Transverse colon (tissue), 4 donors: ENCODE data around the gene CEACAM19. TPM values are rescaled to one million over a fixed set of nuclear protein-coding genes. Genes with fewer than 3 reads are reported as not detected.
"Not testable (repeated sequence)": the region's sequence is repeated elsewhere in the genome, so short reads cannot be mapped to it uniquely, and the experiment has no call there.

ENCODE experiments used
- DNase-seq: peaks from one replicate; pipeline ENCODE4 v3.0.0-alpha.2; 2019
- H3K27ac ChIP-seq, 4 donors: fragments of 200-600 bp; sonication (generic); 2 replicates each; pipeline ENCODE4 v1.5.1; 2016 to 2018; ENCODE audit warnings: inconsistent platforms in 4 of 4
- H3K27me3 ChIP-seq: fragments of 200-600 bp; sonication (generic); 2 replicates; pipeline ENCODE4 v1.5.1; 2017; ENCODE audit warnings: inconsistent platforms
- H3K36me3 ChIP-seq, 4 donors: fragments of 200-600 bp; sonication (generic); 2 replicates each; pipeline ENCODE4 v1.5.1; 2017 to 2019; ENCODE audit warnings: inconsistent platforms in 4 of 4
- H3K4me1 ChIP-seq, 4 donors: fragments of 200-600 bp; sonication (generic); 2 replicates each; pipeline ENCODE4 v1.5.1; 2017 to 2020; ENCODE audit warnings: inconsistent platforms in 4 of 4
- H3K4me3 ChIP-seq, 4 donors: fragments of 200-600 bp; sonication (generic); 1 replicate in 1 of 4; 2 replicates in 3 of 4; pipeline versions ENCODE4 v1.5.1 to v1.6.1; 2017 to 2019; ENCODE audit warnings: inconsistent platforms in 4 of 4
- H3K9me3 ChIP-seq, 2 donors: fragments of 200-600 bp; sonication (generic); 2 replicates each; pipeline ENCODE4 v1.5.1; 2017 to 2019; ENCODE audit warnings: inconsistent platforms in 2 of 2
- CTCF ChIP-seq, 5 experiments: fragments of 200-600 bp in 3 of 5; fragments of 450-650 bp in 2 of 5; sonication (generic) in 3 of 5; IDR thresholded peaks; 1 replicate in 2 of 5; 2 replicates in 3 of 5; pipeline ENCODE4 v1.5.1; 2016 to 2017; ENCODE audit warnings: antibody characterized with exemption in 5 of 5, inconsistent platforms in 3 of 5, mild to moderate bottlenecking in 2 of 5, moderate library complexity in 1 of 5
- EP300 ChIP-seq: sonication (generic); formaldehyde crosslinking; IDR thresholded peaks from one replicate; pipeline ENCODE4 v1.6.1; 2017; ENCODE audit warnings: antibody characterized with exemption, low read depth
- POLR2A ChIP-seq: fragments of 450-650 bp; IDR thresholded peaks from one replicate; pipeline ENCODE4 v1.6.1; 2016; ENCODE audit warnings: antibody characterized with exemption, mild to moderate bottlenecking, moderate library complexity
- POLR2AphosphoS5 ChIP-seq, 3 donors: sonication (generic); formaldehyde crosslinking; IDR thresholded peaks; one replicate each; pipeline ENCODE4 v1.6.1; 2016; ENCODE audit warnings: antibody characterized with exemption in 3 of 3
- WGBS, 2 donors: methylation state at CpG; one replicate each; pipeline ENCODE4 v1.1.5; 2018; ENCODE audit warnings: low coverage in 1 of 2; 5-methylcytosine and 5-hydroxymethylcytosine counted together
- in situ Hi-C, 4 donors: fragments of 200-750 bp; cut with MboI; loops; one replicate each; pipeline versions ENCODE4 v1.15.0 to v1.15.1; 2017; ENCODE audit warnings: low sequenced_read_pairs in 3 of 4, low pct_ligation_motif_present in 1 of 4, low pct_unique_long_range_greater_than_20kb in 1 of 4
- intact Hi-C: fragments of 100-400 bp; cut with DNase I; formaldehyde crosslinking; loops from one replicate; pipeline ENCODE4 v1.15.1; 2023; ENCODE audit warnings: low total_unique reads
- total RNA-seq, 4 donors: library from RNA; depleted of rRNA; stranded (reverse); fragments of >200 nt; gene quantifications; one replicate each; pipeline ENCODE4 v1.1.0, GENCODE V29; 2016

CEACAM19 gene
- total RNA-seq, 4 donors from 2014 or later = 3.8 to 19.1 (median 9.9) TPM

- no peak for DNase-seq
- Histone ChIP-seq H3K9me3 (no peaks in the 10 kb centered on the region), H3K27me3 (no peaks in the 10 kb centered on the region), H3K36me3 (no peaks in the 10 kb centered on the region), H3K4me1 (peaks cover 0 to 23% (median 8%) of the 10 kb centered on the region in 4 donors), H3K4me3 (no peak overlapping the region), H3K27ac (no peak overlapping the region)
- TF ChIP-seq POLR2A (no peak), EP300 (no peak)
- intact Hi-C loops = no loop called here
- WGBS, 2 donors = 67 to 82% methylated on average over 2 of the region's 2 CpGs
- in situ Hi-C loops = no loop called here
Measured at GRCh38 chr19:44682807-44683206, 11.5 kb downstream of the CEACAM19 start.

DNA sequence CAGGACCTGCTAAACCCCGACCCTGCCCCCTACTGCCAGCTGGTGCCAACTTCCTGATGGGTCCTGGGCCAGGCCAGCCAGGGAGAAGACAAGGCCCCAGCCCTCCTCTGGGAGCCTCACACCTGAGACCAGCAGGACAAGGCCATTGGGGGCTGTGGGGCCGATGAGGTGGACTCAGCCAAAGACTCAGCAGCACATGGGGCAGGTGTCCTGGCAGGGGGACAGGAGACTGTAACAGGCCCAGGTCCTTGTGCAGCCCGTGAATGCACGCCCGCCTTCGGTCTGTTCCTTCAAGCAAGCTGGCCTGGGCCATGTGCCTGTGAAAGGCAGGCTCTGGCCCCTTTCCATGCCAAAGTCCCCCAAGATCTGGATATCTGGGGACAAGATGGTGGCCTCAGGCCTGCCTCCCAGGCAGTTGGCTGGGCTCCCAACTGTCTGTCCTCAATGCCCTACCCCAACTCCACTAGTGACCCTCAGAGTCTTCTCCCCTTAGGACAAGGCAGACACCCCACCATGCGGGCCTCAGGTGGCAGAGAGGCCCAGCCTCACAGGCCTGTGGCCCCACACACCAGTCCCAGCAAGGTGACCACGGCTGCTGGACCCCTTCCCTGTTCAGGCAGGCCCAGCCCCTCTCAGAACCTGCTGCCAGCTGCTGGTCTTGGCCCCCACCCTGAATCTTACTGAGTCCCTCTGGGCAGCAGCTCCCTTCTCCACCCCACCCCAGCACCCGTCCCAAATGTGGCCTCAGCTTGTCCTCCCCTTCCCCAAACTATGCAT is 12.3 kb downstream of the CEACAM19 start:
- intact Hi-C loops = no loop called here
- Histone ChIP-seq H3K9me3 (no peaks in the 10 kb centered on the region), H3K4me1 (peaks cover 0 to 23% (median 9%) of the 10 kb centered on the region in 4 donors), H3K27ac (no peak overlapping the region), H3K27me3 (no peaks in the 10 kb centered on the region), H3K4me3 (no peak overlapping the region), H3K36me3 (no peaks in the 10 kb centered on the region)
- in situ Hi-C loops = no loop called here
- TF ChIP-seq EP300 (no peak), POLR2A (no peak), POLR2AphosphoS5 (IDR thresholded peaks at IDR 0.05) (no peak), CTCF (IDR thresholded peaks at IDR 0.05) (no peak)
- no peak for DNase-seq
- WGBS, 2 donors = 84% methylated on average over 9 of the region's 9 CpGs; no CpG with 5 or more reads in 1 of the 2 donors

DNA sequence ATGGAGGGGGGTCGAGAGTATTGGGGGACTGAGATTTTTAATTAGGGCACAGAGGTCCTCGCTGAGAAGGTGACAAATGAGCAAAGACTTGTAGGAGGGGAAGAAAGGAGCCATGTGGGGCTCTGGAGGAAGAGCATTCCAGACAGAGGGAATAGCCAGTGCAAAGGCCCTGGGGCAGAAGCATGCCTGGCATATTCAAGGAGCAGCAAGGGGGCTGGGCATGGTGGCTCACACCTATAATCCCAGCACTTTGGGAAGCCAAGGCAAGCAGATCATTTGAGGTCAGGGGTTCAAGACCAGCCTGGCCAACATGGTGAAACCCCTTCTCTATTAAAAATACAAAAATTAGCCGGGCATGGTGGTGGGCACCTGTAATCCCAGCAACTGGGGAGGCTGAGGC is 13.1 kb downstream of the CEACAM19 start:
- in situ Hi-C loops, H3K4me3 ChIP-seq, DNase-seq, H3K27ac ChIP-seq, intact Hi-C loops, H3K27me3 ChIP-seq, H3K36me3 ChIP-seq, H3K9me3 ChIP-seq: not testable (repeated sequence)
- peaks cover 0 to 29% (median 14%) of the 10 kb centered on the region in 4 donors for H3K4me1 ChIP-seq
- WGBS, 2 donors = 78 to 83% methylated on average over 1 to 3 of the region's 3 CpGs

DNA sequence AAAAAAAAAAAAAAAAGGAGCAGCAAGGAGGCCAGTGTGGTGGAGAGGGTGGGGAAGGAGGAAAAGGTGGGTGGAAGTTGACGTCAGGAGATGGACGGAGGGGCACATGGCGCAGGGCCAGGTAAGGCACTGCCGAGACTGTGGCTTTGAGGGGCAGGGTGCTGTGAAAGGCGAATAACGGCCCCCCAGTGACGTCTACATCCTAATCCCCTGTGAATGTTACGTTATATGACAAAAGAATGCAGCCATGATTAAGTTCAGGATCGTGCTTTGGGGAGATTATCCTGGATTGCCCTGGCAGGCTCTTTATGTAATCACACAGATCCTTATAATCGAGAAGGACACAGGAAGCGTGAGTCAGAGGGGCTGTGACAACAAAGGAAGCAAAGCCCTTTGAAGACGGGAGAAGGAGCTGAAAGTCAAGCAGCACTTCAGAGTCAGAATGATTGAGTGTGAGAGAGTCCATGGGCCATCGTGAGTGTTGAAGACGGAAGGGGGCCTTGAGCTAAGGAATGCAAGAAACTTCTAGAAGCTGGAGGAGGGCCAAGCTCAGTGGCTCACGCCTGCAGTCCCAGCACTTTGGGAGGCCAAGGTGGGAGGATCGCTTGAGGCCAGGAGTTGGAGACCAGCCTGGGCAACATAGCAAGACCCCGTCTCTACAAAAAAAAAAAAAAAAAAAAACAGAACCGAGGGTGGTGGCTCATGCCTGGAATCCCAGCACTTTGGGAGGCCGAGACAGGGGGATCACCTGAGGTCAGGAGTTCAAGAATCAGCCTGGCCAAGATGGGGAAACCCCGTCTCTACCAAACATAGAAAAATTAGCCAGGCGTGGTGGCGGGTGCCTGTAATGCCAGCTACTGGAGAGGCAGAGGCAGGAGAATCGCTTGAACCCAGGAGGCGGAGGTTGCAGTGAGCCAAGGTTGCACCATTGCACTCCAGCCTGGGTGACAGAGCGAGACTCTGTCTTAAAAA is 13.9 kb downstream of the CEACAM19 start:
- Histone ChIP-seq H3K4me3 (no peak overlapping the region), H3K27ac (peak overlapping the region in 1 of 4 donors; percentile 34), H3K9me3 (no peaks in the 10 kb centered on the region), H3K27me3 (no peaks in the 10 kb centered on the region), H3K36me3 (no peaks in the 10 kb centered on the region), H3K4me1 (peaks cover 0 to 34% (median 18%) of the 10 kb centered on the region in 4 donors)
- whole genome bisulfite sequencing, 2 donors = 50 to 54% methylated on average over 22 to 25 of the region's 25 CpGs
- TF ChIP-seq EP300 (no peak), POLR2AphosphoS5 (IDR thresholded peaks at IDR 0.05) (peak in 2 of 3 donors; percentile 7 to 36)
- intact Hi-C loops (no loop called here), in situ Hi-C loops (no loop called here)
- DNase-seq = peak; percentile 41

DNA sequence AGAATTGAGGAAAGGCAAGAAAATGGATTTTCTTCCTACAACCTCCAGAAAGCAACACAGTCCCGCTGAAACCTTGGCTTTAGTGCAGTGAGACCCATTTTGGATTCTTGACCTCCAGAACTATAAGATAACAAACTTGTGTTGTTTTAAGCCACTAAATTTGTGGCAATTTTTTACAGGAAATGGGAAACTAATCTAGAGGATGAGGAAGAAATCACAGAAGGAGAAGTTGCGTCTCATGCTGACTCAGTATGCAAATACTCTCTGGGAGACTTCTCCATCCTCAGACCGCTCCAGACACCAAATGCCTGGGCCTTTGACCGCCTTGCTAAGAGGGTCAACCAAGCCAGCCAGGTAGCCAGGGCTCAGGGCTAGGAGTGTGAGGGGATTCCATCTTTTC is 14.6 kb downstream of the CEACAM19 start:
- Histone ChIP-seq H3K27me3 (no peaks in the 10 kb centered on the region), H3K4me3 (no peak overlapping the region), H3K9me3 (no peaks in the 10 kb centered on the region), H3K36me3 (no peaks in the 10 kb centered on the region), H3K27ac (no peak overlapping the region), H3K4me1 (peaks cover 0 to 29% (median 16%) of the 10 kb centered on the region in 4 donors)
- no peak for DNase-seq
- in situ Hi-C loops = no loop called here
- intact Hi-C loops = no loop called here
- TF ChIP-seq POLR2AphosphoS5 (IDR thresholded peaks at IDR 0.05) = no peak
- no peak for TF ChIP-seq EP300
- TF ChIP-seq POLR2A = no peak
- TF ChIP-seq CTCF (IDR thresholded peaks at IDR 0.05) = no peak
- 66 to 72% methylated on average over 4 of the region's 4 CpGs for WGBS, 2 donors
